SK-N-DZ (cell line): ENCODE results near the gene PDE1C.

Experiments used
- DNase-seq: peaks from one replicate; pipeline ENCODE4 v3.0.0-alpha.2; 2015; ENCODE audit warnings: low spot score

Gene PDE1C

DNA sequence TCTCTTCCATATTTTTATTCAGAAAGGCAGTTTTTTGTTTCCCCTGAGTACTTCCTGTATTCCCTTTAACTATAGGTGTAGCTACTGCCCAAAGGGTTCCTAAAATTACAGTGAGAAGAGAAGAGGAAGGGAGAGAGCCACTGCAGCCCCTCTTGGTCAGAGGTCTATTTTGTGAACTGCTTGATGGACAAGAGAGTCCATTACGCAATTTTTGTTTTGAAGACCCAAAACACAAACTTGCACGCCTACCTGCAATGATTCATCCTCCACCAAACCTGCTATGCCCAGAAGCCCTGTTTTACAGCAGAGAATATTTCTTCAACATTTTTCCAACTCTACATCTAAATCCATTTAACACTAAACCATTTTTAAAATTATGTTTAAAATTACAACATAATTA, 75.1 kb downstream of the PDE1C start:
- DNase-seq = no peak

DNA sequence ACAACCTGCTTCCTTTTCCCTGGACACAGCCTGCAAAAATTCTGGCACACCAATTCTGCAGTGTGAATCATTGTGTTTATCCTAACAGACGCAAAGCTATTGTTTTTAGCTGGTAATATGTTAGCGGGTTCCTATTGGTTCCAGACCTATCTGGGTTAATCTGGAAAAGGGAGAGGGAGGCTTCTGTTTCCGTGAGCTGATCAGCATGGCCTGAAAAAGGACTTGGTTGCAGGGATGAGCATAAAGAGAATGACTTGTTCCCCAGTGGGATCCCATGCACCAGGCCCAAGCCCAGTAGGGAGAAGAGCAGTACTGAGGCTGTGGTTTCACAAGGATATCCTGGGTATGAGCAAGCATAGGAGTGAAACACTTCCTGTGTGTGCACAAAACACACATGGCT, 78.4 kb downstream of the PDE1C start:
- no peak for DNase-seq

GRCh38 chr7:31991406-31991805, 78.8 kb downstream of the PDE1C start:
- DNase-seq = no peak

GRCh38 chr7:31986878-31987518, 83.2 kb downstream of the PDE1C start:
- no peak for DNase-seq

GRCh38 chr7:31982962-31983361, 87.2 kb downstream of the PDE1C start:
- DNase-seq = no peak

DNA sequence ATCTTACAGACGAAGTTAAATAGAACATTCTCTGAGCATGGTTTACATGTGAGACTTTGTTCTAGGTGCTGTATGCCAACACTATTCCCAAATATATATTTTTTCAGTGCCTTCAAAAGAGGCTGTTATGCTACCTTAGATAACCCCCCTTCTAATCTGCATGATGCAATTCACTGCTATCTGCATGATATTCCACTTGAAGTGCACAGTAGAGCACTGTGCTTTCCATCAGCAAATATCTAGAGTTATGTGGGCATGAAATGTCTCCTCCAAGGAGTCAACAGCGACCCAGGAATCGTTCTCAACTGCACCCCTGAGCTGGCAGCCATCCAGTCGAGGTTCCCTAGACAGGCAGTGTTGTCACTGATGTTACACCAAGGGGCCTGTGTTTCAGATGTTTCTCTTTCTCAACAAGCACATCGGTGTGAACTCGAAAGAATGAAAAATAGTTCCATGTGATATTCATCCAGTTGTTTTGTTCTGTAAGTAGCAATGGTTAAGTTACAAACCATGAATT, 88.3 kb downstream of the PDE1C start:
- no peak for DNase-seq

GRCh38 chr7:31979690-31980330, 90.4 kb downstream of the PDE1C start:
- no peak for DNase-seq

DNA sequence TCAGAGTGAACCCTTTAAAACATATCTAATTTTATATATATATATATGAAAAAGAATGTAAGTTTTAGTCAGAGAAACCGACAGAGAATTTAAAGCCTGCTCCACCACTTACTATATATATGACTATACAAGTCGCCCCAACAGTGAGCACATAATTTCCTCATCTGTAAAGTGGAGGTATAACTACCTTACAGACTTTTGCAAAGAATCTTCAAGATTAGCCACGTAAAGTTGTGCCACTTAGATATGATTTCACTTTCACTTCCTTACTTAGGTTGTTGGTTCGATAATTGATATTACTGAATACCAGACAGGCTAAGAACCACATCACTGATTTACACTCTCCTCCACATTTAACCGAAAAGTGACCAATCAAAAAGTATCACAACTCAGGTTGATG, 94.7 kb downstream of the PDE1C start:
- DNase-seq = no peak

DNA sequence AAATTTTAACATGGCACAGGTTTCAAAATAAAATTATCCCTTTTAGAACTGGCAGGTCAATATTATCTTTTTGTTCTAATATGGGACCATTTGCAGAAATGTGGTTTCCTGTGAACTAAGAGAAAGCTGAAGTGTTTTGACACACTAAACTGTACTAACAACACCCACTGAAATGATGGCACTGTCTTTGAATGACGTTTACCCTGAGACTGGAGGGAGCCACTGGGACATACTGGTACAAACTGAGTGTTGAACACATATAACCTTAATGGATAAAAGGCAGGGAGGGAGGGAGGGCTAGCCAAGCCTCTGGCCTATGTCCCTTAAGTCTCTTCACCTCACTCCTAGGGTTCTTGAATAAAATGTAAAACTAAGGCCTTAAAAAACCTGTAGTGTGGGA, 95.9 kb downstream of the PDE1C start:
- DNase-seq = no peak

GRCh38 chr7:31971049-31971667, 99.0 kb downstream of the PDE1C start:
- DNase-seq = no peak

DNA sequence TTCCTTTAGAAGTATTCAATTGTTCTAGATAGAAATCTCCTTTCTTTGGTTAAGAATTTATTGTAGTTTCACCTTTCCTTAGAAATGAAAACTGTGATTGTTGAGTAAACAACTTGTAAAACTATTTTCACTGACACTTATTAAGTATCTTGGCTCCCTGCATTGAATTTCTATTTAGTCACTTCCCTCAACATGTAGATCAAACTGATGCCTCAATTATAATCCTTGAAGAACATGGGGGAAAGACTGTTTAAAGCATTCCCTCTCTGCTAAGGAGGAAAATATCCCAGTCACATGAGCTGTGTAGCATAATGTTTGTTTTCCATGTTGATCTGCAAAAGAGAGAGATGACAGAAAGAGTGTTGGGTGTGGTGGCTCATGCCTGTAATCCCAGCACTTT, 99.7 kb downstream of the PDE1C start:
- no peak for DNase-seq

DNA sequence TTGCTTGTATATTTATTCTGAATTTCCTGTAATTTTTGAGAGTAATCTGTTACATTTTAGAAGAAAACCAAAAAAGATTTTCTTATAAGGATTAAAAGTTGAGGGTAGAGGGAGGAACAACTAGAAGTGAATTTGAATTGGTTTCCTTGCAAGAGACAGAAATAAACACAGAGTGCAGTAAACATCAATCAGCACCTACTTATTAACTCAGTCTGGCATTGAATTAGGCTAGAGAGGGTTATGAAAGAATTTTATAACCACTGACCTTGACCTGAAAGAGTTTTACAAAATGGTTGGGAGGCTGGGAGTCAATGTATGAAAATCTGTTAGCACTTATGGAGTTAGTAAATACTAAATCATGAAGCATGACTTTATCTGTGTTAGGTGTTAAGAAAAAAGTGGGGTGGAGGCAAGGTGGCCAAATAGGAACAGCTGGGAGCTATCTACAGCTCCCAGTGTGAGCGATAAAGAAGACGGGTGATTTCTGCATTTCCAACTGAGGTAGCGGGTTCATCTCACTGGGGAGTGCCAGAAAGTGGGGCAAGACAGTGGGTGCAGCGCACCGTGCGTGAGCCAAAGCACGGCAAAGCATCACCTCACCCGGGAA, 106.5 kb downstream of the PDE1C start:
- DNase-seq = no peak

DNA sequence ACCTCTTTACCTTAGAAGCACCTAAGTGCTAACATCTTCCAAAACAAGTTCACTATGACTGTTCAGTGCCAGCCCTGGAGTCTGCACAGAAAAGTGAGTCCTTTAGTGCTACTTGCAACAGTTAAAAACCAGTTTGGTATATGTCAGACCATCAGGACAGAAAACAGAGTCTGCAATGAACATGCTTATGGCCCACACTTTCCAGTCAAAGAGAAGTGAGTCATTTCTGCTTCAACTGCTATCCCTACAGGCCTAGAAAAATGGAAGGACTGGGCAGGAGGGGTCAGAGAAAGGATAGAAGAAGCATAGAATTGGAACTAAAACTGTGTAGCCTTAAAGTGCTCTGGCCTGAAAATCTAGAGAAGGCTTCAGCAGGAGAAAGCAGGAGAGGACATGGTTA, 108.0 kb downstream of the PDE1C start:
- DNase-seq = no peak

GRCh38 chr7:31958226-31958625, 112.0 kb downstream of the PDE1C start:
- DNase-seq = no peak

GRCh38 chr7:31957756-31958155, 112.5 kb downstream of the PDE1C start:
- DNase-seq = no peak

GRCh38 chr7:31957090-31957720, 113.0 kb downstream of the PDE1C start:
- no peak for DNase-seq

GRCh38 chr7:31955641-31956040, 114.6 kb downstream of the PDE1C start:
- no peak for DNase-seq

DNA sequence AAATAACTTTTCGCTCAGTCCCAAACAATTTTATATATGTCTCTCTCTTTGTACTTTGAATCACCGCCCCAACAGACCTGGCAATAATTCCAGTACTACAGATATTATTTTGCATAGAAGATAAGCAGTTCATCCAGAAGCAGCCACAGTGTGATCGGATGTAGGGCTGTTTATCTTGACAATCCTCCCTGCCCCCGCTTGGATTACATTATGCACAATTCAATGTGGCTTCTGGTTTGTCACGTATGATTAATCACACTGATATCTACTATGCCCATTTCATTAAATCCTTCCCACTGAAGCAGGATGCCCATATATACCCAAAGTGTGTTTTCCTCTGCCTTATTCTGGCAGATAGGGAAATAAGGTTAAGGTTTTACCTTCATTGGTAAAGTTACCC, 115.2 kb downstream of the PDE1C start:
- DNase-seq = no peak

- DNase-seq = no peak
These were observed 115.7 kb downstream of the PDE1C start for GRCh38 chr7:31954500-31954899.

DNA sequence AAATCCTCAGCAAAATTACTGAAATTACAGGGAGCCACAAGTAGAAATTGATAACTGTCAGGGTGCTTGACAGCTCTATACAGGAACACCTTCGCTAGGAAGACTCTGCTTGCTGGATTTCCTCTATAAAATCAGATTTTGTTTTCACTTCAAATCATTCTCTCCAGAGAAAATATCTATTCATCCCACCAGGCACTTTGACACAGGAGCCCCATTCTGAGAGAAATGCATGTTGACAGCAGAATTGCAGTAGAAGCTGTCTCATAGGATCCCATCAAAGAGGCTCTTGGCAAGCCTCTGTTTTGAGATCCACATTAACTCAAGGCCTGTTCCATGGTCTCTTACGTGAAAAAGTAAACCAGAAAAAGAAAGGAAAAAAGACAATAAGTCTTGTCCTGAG, 116.8 kb downstream of the PDE1C start:
- no peak for DNase-seq

- no peak for DNase-seq
These were observed 120.0 kb downstream of the PDE1C start for GRCh38 chr7:31950091-31950755.

GRCh38 chr7:31948029-31948428, 122.2 kb downstream of the PDE1C start:
- no peak for DNase-seq
